NB4 (cell line): ENCODE data around the gene SEPSECS.

ENCODE experiments used
- POLR2A ChIP-seq: IDR thresholded peaks from 2 replicates; pipeline ENCODE4 v1.6.1; 2011; ENCODE audit warnings: mild to moderate bottlenecking; ENCODE audit not compliant: insufficient read length; ENCODE audit errors: extremely low read depth
- TF ChIP-seq, protein P1 (sequence below): IDR thresholded peaks from one replicate; pipeline ENCODE4 v1.5.1; 2012; ENCODE audit warnings: low read depth, low read length

DNA sequence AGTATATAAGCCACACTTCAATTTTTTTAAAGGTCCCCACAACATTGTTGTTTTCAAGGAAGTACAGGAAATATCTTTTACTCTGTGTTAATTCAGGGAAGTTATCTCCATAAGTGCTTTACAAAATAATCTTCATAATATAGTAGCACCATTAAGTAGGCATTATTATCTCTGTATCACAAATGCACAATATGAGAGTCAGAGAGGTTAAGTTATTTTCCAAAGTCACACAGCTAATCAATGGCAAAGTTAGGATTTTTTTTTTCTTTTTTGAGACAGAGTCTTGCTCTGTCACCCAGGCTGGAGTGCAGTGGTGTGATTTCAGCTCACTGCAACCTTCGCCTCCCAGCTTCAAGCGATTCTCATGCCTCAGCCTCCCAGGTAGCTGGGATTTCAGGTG, 38.5 kb upstream of the SEPSECS start:
- no peak for TF ChIP-seq POLR2A
- TF ChIP-seq, protein P1, sequence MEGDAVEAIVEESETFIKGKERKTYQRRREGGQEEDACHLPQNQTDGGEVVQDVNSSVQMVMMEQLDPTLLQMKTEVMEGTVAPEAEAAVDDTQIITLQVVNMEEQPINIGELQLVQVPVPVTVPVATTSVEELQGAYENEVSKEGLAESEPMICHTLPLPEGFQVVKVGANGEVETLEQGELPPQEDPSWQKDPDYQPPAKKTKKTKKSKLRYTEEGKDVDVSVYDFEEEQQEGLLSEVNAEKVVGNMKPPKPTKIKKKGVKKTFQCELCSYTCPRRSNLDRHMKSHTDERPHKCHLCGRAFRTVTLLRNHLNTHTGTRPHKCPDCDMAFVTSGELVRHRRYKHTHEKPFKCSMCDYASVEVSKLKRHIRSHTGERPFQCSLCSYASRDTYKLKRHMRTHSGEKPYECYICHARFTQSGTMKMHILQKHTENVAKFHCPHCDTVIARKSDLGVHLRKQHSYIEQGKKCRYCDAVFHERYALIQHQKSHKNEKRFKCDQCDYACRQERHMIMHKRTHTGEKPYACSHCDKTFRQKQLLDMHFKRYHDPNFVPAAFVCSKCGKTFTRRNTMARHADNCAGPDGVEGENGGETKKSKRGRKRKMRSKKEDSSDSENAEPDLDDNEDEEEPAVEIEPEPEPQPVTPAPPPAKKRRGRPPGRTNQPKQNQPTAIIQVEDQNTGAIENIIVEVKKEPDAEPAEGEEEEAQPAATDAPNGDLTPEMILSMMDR = no peak
